ENCODE measurements around the gene ZFP36L1. TPM values are rescaled to one million over a fixed set of nuclear protein-coding genes. Genes with fewer than 3 reads are reported as not detected.

Gene ZFP36L1
- total RNA-seq, 5 donors from 2014 or later (not counting 1 experiment from before 2014, with no cell fraction given) = 123 to 253 (median 233) TPM

GRCh38 chr14:68744613-68745012 lies 48.3 kb downstream of the ZFP36L1 start:
- no peak overlapping the region for H3K27ac ChIP-seq (ENCODE audit: low read length)
- Mint-ChIP-seq H3K27me3 (no peaks in the 10 kb centered on the region), H3K9me3 (no peaks in the 10 kb centered on the region), H3K36me3 (no peaks in the 10 kb centered on the region), H3K4me3 (no peak overlapping the region), H3K27ac (no peak overlapping the region), H3K4me1 (peaks cover 0 to 13% (median 12%) of the 10 kb centered on the region in 3 donors)
- H3K27me3 ChIP-seq (replicated peaks in 1 of 2; ENCODE audit: control insufficient read depth in 2 of 2, extremely low read depth in 1 of 2, insufficient read depth in 2 of 2, low read length in 1 of 2) = peaks cover 0 to 5% of the 10 kb centered on the region in 2 experiments
- DNase-seq = no peak
- 94% methylated on average over 8 of the region's 12 CpGs for WGBS (ENCODE audit: insufficient coverage)
- H3K4me3 ChIP-seq (ENCODE audit: control insufficient read depth in 1 of 2, extremely low read depth in 1 of 2, low read length in 1 of 2) = no peak overlapping the region
- ChIA-PET CTCF (interaction anchor here in 1 of 2 donors (0.8 kb wide), 1 partner anchor 494 kb away, joined by 3 read pairs; no protein-coding TSS in a partner anchor), POLR2A (interaction anchor here in 1 of 2 donors (0.7 kb wide), 1 partner anchor 384 kb away, joined by 3 read pairs; no protein-coding TSS in a partner anchor)
- H3K9me3 ChIP-seq = no peaks in the 10 kb centered on the region
- no peak for ATAC-seq (replicated peaks in 1 of 4)
- H3K4me1 ChIP-seq (ENCODE audit: control insufficient read depth in 1 of 2, extremely low read depth in 1 of 2, insufficient read depth in 2 of 2, low read length in 2 of 2) = no peaks in the 10 kb centered on the region
- H3K36me3 ChIP-seq (ENCODE audit: control insufficient read depth in 2 of 2, extremely low read depth in 1 of 2, insufficient read depth in 1 of 2, low read length in 1 of 2) = no peaks in the 10 kb centered on the region

- no peak overlapping the region for H3K4me3 Mint-ChIP-seq
- 95% methylated on average over 4 of the region's 6 CpGs for WGBS (ENCODE audit: insufficient coverage)
Observed at GRCh38 chr14:68741839-68742470, 50.9 kb downstream of the ZFP36L1 start.

GRCh38 chr14:68741477-68741791 lies 51.4 kb downstream of the ZFP36L1 start:
- Mint-ChIP-seq H3K36me3 (no peaks in the 10 kb centered on the region), H3K9me3 (no peaks in the 10 kb centered on the region), H3K27me3 (no peaks in the 10 kb centered on the region), H3K4me3 (no peak overlapping the region), H3K4me1 (peaks cover 2 to 16% (median 11%) of the 10 kb centered on the region in 3 donors), H3K27ac (no peak overlapping the region)
- H3K27me3 ChIP-seq (replicated peaks in 1 of 2; ENCODE audit: control insufficient read depth in 2 of 2, extremely low read depth in 1 of 2, insufficient read depth in 2 of 2, low read length in 1 of 2) = no peaks in the 10 kb centered on the region
- no peak for ATAC-seq (replicated peaks in 1 of 4)
- H3K4me3 ChIP-seq (ENCODE audit: control insufficient read depth in 1 of 2, extremely low read depth in 1 of 2, low read length in 1 of 2) = no peak overlapping the region
- CTCF ChIA-PET = no interaction called here
- no peaks in the 10 kb centered on the region for H3K36me3 ChIP-seq (ENCODE audit: control insufficient read depth in 2 of 2, extremely low read depth in 1 of 2, insufficient read depth in 1 of 2, low read length in 1 of 2)
- H3K27ac ChIP-seq (ENCODE audit: low read length) = no peak overlapping the region
- peaks cover 0 to 5% of the 10 kb centered on the region in 2 experiments for H3K4me1 ChIP-seq (ENCODE audit: control insufficient read depth in 1 of 2, extremely low read depth in 1 of 2, insufficient read depth in 2 of 2, low read length in 2 of 2)
- no peaks in the 10 kb centered on the region for H3K9me3 ChIP-seq
- no peak for DNase-seq
- POLR2A ChIA-PET = no interaction called here

More at GRCh38 chr14:68741839-68742470, 50.9 kb downstream of the ZFP36L1 start:
- ATAC-seq (replicated peaks in 1 of 4) = peak in 1 of 4 experiments; percentile 35
- Mint-ChIP-seq H3K27me3 (no peaks in the 10 kb centered on the region), H3K36me3 (no peaks in the 10 kb centered on the region), H3K27ac (no peak overlapping the region), H3K4me1 (peaks cover 2 to 13% (median 10%) of the 10 kb centered on the region in 3 donors), H3K9me3 (no peaks in the 10 kb centered on the region)
- ChIA-PET POLR2A (no interaction called here), CTCF (no interaction called here)
- peak in 4 of 35 experiments; percentile 6 to 43 (median 26) for DNase-seq
- Histone ChIP-seq H3K9me3 (no peaks in the 10 kb centered on the region), H3K4me1 (ENCODE audit: control insufficient read depth in 1 of 2, extremely low read depth in 1 of 2, insufficient read depth in 2 of 2, low read length in 2 of 2) (no peaks in the 10 kb centered on the region), H3K27me3 (replicated peaks in 1 of 2; ENCODE audit: control insufficient read depth in 2 of 2, extremely low read depth in 1 of 2, insufficient read depth in 2 of 2, low read length in 1 of 2) (no peaks in the 10 kb centered on the region), H3K36me3 (ENCODE audit: control insufficient read depth in 2 of 2, extremely low read depth in 1 of 2, insufficient read depth in 1 of 2, low read length in 1 of 2) (no peaks in the 10 kb centered on the region), H3K27ac (ENCODE audit: low read length) (no peak overlapping the region), H3K4me3 (ENCODE audit: control insufficient read depth in 1 of 2, extremely low read depth in 1 of 2, low read length in 1 of 2) (no peak overlapping the region)

GRCh38 chr14:68740788-68741476 lies 51.9 kb downstream of the ZFP36L1 start:
- H3K4me1 Mint-ChIP-seq = peaks cover 6 to 21% (median 16%) of the 10 kb centered on the region in 3 donors
- ChIA-PET POLR2A (no interaction called here), CTCF (no interaction called here)
- DNase-seq (no peak), ATAC-seq (replicated peaks in 1 of 4) (no peak)
- Histone ChIP-seq H3K4me1 (ENCODE audit: control insufficient read depth in 1 of 2, extremely low read depth in 1 of 2, insufficient read depth in 2 of 2, low read length in 2 of 2) (peaks cover 0 to 9% of the 10 kb centered on the region in 2 experiments), H3K27me3 (replicated peaks in 1 of 2; ENCODE audit: control insufficient read depth in 2 of 2, extremely low read depth in 1 of 2, insufficient read depth in 2 of 2, low read length in 1 of 2) (no peaks in the 10 kb centered on the region), H3K4me3 (ENCODE audit: control insufficient read depth in 1 of 2, extremely low read depth in 1 of 2, low read length in 1 of 2) (no peak overlapping the region), H3K9me3 (no peaks in the 10 kb centered on the region), H3K27ac (ENCODE audit: low read length) (no peak overlapping the region), H3K36me3 (ENCODE audit: control insufficient read depth in 2 of 2, extremely low read depth in 1 of 2, insufficient read depth in 1 of 2, low read length in 1 of 2) (no peaks in the 10 kb centered on the region)
- WGBS (ENCODE audit: insufficient coverage) = 100% methylated on average over 3 of the region's 4 CpGs
- H3K27me3 Mint-ChIP-seq = no peaks in the 10 kb centered on the region
- no peaks in the 10 kb centered on the region for H3K9me3 Mint-ChIP-seq
- no peaks in the 10 kb centered on the region for H3K36me3 Mint-ChIP-seq
- H3K4me3 Mint-ChIP-seq = no peak overlapping the region
- no peak overlapping the region for H3K27ac Mint-ChIP-seq

GRCh38 chr14:68739701-68740100 lies 53.2 kb downstream of the ZFP36L1 start:
- Mint-ChIP-seq H3K4me3 (no peak overlapping the region), H3K9me3 (no peaks in the 10 kb centered on the region), H3K27ac (no peak overlapping the region), H3K27me3 (no peaks in the 10 kb centered on the region), H3K4me1 (peaks cover 16 to 29% (median 24%) of the 10 kb centered on the region in 3 donors), H3K36me3 (no peaks in the 10 kb centered on the region)
- DNase-seq (no peak), ATAC-seq (replicated peaks in 1 of 4) (no peak)
- H3K4me1 ChIP-seq (ENCODE audit: control insufficient read depth in 1 of 2, extremely low read depth in 1 of 2, insufficient read depth in 2 of 2, low read length in 2 of 2) = peaks cover under 1 to 21% of the 10 kb centered on the region in 2 experiments
- no peak overlapping the region for H3K4me3 ChIP-seq (ENCODE audit: control insufficient read depth in 1 of 2, extremely low read depth in 1 of 2, low read length in 1 of 2)
- no peaks in the 10 kb centered on the region for H3K27me3 ChIP-seq (replicated peaks in 1 of 2; ENCODE audit: control insufficient read depth in 2 of 2, extremely low read depth in 1 of 2, insufficient read depth in 2 of 2, low read length in 1 of 2)
- ChIA-PET CTCF (no interaction called here), POLR2A (no interaction called here)
- H3K27ac ChIP-seq (ENCODE audit: low read length) = no peak overlapping the region
- WGBS (ENCODE audit: insufficient coverage) = 100% methylated on average over 2 of the region's 7 CpGs
- no peaks in the 10 kb centered on the region for H3K36me3 ChIP-seq (ENCODE audit: control insufficient read depth in 2 of 2, extremely low read depth in 1 of 2, insufficient read depth in 1 of 2, low read length in 1 of 2)
- H3K9me3 ChIP-seq = no peaks in the 10 kb centered on the region

GRCh38 chr14:68738559-68738958 lies 54.3 kb downstream of the ZFP36L1 start:
- H3K27me3 ChIP-seq (replicated peaks in 1 of 2; ENCODE audit: control insufficient read depth in 2 of 2, extremely low read depth in 1 of 2, insufficient read depth in 2 of 2, low read length in 1 of 2) = no peaks in the 10 kb centered on the region
- POLR2A ChIA-PET = no interaction called here
- H3K36me3 Mint-ChIP-seq = no peaks in the 10 kb centered on the region
- no peak overlapping the region for H3K4me3 ChIP-seq (ENCODE audit: control insufficient read depth in 1 of 2, extremely low read depth in 1 of 2, low read length in 1 of 2)
- H3K9me3 ChIP-seq = no peaks in the 10 kb centered on the region
- no peaks in the 10 kb centered on the region for H3K9me3 Mint-ChIP-seq
- peaks cover 11 to 32% of the 10 kb centered on the region in 2 experiments for H3K4me1 ChIP-seq (ENCODE audit: control insufficient read depth in 1 of 2, extremely low read depth in 1 of 2, insufficient read depth in 2 of 2, low read length in 2 of 2)
- H3K36me3 ChIP-seq (ENCODE audit: control insufficient read depth in 2 of 2, extremely low read depth in 1 of 2, insufficient read depth in 1 of 2, low read length in 1 of 2) = no peaks in the 10 kb centered on the region
- no peaks in the 10 kb centered on the region for H3K27me3 Mint-ChIP-seq
- DNase-seq = no peak
- peak overlapping the region in 1 of 2 donors; percentile 25 for H3K27ac Mint-ChIP-seq
- ATAC-seq (replicated peaks in 1 of 4) = no peak
- H3K4me3 Mint-ChIP-seq = no peak overlapping the region
- 73% methylated on average over 4 of the region's 4 CpGs for WGBS (ENCODE audit: insufficient coverage)
- peaks cover 27 to 41% (median 34%) of the 10 kb centered on the region in 3 donors for H3K4me1 Mint-ChIP-seq
- CTCF ChIA-PET = no interaction called here
- no peak overlapping the region for H3K27ac ChIP-seq (ENCODE audit: low read length)
